Measurements from ENCODE around the gene PIK3CB.

The PIK3CB gene

DNA sequence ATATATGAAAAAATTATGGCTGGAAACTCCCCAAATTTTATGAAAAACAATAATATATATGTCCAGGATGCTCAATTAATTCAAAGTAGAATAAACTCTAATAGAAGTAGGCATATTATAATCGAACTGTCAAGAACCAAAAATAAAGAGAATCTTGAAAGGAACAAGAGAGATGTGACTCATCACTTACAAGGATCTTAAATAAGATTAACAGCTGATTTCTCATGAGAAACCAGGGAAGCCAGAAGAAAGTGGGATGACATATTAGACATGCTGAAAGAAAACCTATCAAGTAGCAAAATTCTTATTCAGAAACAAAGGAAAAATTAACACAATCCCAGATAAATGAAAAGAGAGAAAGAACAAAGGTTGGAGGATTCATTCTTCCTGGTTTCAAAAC is 159.3 kb downstream of the PIK3CB start:
- H4K20me1 ChIP-seq (ENCODE audit: insufficient read depth) = no peaks in the 10 kb centered on the region
- no peak overlapping the region for H3K27ac ChIP-seq
- H3K4me2 ChIP-seq = no peak overlapping the region
- no peak overlapping the region for H2AFZ ChIP-seq (ENCODE audit: low read depth)
- no peaks in the 10 kb centered on the region for H3K27me3 ChIP-seq (ENCODE audit: insufficient read depth, low read depth)
- no peak overlapping the region for H3K9ac ChIP-seq
- peaks cover 9% of the 10 kb centered on the region for H3K4me1 ChIP-seq (ENCODE audit: low read depth, poor library complexity, severe bottlenecking)
- TF ChIP-seq, protein P1, sequence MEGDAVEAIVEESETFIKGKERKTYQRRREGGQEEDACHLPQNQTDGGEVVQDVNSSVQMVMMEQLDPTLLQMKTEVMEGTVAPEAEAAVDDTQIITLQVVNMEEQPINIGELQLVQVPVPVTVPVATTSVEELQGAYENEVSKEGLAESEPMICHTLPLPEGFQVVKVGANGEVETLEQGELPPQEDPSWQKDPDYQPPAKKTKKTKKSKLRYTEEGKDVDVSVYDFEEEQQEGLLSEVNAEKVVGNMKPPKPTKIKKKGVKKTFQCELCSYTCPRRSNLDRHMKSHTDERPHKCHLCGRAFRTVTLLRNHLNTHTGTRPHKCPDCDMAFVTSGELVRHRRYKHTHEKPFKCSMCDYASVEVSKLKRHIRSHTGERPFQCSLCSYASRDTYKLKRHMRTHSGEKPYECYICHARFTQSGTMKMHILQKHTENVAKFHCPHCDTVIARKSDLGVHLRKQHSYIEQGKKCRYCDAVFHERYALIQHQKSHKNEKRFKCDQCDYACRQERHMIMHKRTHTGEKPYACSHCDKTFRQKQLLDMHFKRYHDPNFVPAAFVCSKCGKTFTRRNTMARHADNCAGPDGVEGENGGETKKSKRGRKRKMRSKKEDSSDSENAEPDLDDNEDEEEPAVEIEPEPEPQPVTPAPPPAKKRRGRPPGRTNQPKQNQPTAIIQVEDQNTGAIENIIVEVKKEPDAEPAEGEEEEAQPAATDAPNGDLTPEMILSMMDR (conservative IDR thresholded peaks at IDR 0.05; ENCODE audit: low read depth, low read length) = no peak
- no peaks in the 10 kb centered on the region for H3K79me2 ChIP-seq (ENCODE audit: insufficient read depth, low read depth)
- H3K4me3 ChIP-seq (IDR thresholded peaks at IDR 0.05; ENCODE audit: insufficient read depth, low read depth, low read length) = no peak overlapping the region
- H3K36me3 ChIP-seq (ENCODE audit: insufficient read depth) = peaks cover 4% of the 10 kb centered on the region; the same call in 1 of the 2 replicates

DNA sequence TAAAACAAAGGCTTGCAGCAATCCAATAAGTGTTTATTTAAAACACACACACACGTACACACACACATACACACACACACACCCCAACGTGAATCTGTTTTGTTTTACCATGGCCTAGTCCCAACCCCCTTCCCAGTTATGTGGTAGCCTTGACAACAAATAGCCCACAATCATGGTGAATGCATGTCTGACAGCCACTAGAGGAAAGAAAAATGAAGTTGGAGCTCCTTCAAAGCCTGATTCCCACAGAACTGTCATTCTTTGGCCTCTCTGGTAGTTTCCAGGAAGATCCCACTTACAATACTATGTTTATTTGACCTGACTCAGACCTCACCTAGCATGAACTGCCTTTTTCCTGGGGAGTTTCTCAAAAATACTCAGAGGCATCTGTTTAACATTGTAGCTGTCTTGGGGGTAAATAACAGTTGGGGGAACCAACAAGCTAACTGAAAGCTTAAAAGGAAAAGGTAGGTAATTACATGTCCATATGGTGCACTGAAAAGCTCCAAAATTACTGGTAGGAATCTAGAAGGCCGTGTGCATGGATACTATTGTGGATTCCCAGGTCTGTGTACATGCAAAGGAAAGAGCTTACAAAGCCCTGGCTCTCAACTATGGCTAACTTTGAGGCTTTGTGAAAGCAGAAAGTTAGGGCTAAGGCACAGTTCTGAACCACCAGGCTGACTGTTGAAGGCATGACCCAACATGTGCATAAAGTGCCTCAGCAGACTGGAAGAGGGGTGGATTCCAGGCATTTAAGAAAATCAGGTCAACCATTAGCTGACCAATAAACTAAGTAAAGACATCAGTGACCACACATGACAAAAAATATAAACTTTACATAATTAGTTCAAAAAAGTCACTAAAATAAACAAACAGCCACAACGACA is 160.8 kb downstream of the PIK3CB start:
- H3K9ac ChIP-seq = no peak overlapping the region
- TF ChIP-seq, protein P1 (conservative IDR thresholded peaks at IDR 0.05; ENCODE audit: low read depth, low read length) = no peak
- no peak overlapping the region for H3K4me2 ChIP-seq
- no peaks in the 10 kb centered on the region for H4K20me1 ChIP-seq (ENCODE audit: insufficient read depth)
- no peak overlapping the region for H2AFZ ChIP-seq (ENCODE audit: low read depth)
- H3K4me3 ChIP-seq (IDR thresholded peaks at IDR 0.05; ENCODE audit: insufficient read depth, low read depth, low read length) = no peak overlapping the region
- H3K27ac ChIP-seq = no peak overlapping the region
- H3K4me1 ChIP-seq (ENCODE audit: low read depth, poor library complexity, severe bottlenecking) = peaks cover 14% of the 10 kb centered on the region
- H3K79me2 ChIP-seq (ENCODE audit: insufficient read depth, low read depth) = no peaks in the 10 kb centered on the region
- peaks cover 4% of the 10 kb centered on the region; the same call in 1 of the 2 replicates for H3K36me3 ChIP-seq (ENCODE audit: insufficient read depth)
- H3K27me3 ChIP-seq (ENCODE audit: insufficient read depth, low read depth) = no peaks in the 10 kb centered on the region

DNA sequence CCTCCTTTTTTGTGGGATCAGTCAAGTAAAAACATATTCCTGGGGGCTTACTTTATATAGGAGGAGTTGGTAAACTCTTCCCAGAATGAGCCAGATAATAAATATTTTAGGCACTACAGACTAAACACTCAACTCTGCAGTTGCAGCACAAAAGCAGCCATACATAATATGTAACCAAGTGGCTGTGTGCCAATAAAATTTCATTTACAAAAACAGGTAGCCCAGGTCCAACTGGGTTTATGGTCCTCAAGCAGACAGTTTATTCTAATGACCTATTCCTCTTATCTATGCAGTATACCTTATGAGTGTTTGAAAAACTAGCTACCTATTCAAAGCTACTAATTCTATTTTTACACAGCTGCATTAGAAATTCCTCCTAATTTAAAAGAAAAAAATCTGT is 164.3 kb downstream of the PIK3CB start:
- TF ChIP-seq, protein P1 (conservative IDR thresholded peaks at IDR 0.05; ENCODE audit: low read depth, low read length) = no peak
- Histone ChIP-seq H3K27me3 (ENCODE audit: insufficient read depth, low read depth) (no peaks in the 10 kb centered on the region), H3K4me1 (ENCODE audit: low read depth, poor library complexity, severe bottlenecking) (peaks cover 14% of the 10 kb centered on the region), H3K27ac (no peak overlapping the region), H3K9ac (no peak overlapping the region), H3K79me2 (ENCODE audit: insufficient read depth, low read depth) (no peaks in the 10 kb centered on the region), H3K4me2 (no peak overlapping the region), H2AFZ (ENCODE audit: low read depth) (no peak overlapping the region), H3K4me3 (IDR thresholded peaks at IDR 0.05; ENCODE audit: insufficient read depth, low read depth, low read length) (no peak overlapping the region), H3K36me3 (ENCODE audit: insufficient read depth) (peaks cover 4% of the 10 kb centered on the region; the same call in 1 of the 2 replicates), H4K20me1 (ENCODE audit: insufficient read depth) (no peaks in the 10 kb centered on the region)

DNA sequence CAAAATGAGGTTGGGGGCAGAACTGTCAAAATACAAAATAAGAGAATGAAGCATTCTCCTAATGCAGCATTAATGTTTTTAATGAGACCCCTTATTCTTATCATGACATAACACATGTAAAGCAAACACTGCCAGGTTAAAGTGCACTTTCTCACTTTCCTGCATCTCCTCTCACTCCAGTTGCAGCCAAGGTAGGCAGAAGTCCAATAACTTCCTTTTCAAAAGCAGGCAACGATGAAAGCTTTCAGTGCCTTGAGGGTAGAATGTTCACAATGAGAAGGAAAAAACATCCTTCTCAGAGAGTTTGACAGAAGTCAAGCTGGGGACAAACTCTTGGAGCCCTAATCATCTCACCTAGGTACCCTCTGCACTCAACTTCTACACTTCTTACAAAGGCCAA is 166.6 kb downstream of the PIK3CB start:
- TF ChIP-seq, protein P1 (conservative IDR thresholded peaks at IDR 0.05; ENCODE audit: low read depth, low read length) = no peak
- H2AFZ ChIP-seq (ENCODE audit: low read depth) = no peak overlapping the region
- H3K4me3 ChIP-seq (IDR thresholded peaks at IDR 0.05; ENCODE audit: insufficient read depth, low read depth, low read length) = no peak overlapping the region
- H3K27me3 ChIP-seq (ENCODE audit: insufficient read depth, low read depth) = no peaks in the 10 kb centered on the region
- H3K4me2 ChIP-seq = no peak overlapping the region
- no peak overlapping the region for H3K27ac ChIP-seq
- no peaks in the 10 kb centered on the region for H4K20me1 ChIP-seq (ENCODE audit: insufficient read depth)
- H3K36me3 ChIP-seq (ENCODE audit: insufficient read depth) = 0 out of 2 replicates have a peak, but pooled peaks cover 6% of the 10 kb centered on the region
- no peaks in the 10 kb centered on the region for H3K79me2 ChIP-seq (ENCODE audit: insufficient read depth, low read depth)
- H3K9ac ChIP-seq = no peak overlapping the region
- H3K4me1 ChIP-seq (ENCODE audit: low read depth, poor library complexity, severe bottlenecking) = peaks cover 14% of the 10 kb centered on the region

All from KMS-11 (cell line).